GM18907 (cell line): Measurements from ENCODE around the gene HPDL.
A peak's percentile ranks its signal among the peaks of the same experiment; 100 is the strongest.
"Not testable (repeated sequence)": the region's sequence is repeated elsewhere in the genome, so short reads cannot be mapped to it uniquely, and the experiment has no call there.

Experiments used
- ATAC-seq: cut with Tn5 transposase; IDR thresholded peaks from one replicate; pipeline ENCODE4 v1.9.1; 2021; ENCODE audit warnings: mild to moderate bottlenecking, moderate library complexity; ENCODE audit not compliant: unreplicated experiment

HPDL gene

DNA sequence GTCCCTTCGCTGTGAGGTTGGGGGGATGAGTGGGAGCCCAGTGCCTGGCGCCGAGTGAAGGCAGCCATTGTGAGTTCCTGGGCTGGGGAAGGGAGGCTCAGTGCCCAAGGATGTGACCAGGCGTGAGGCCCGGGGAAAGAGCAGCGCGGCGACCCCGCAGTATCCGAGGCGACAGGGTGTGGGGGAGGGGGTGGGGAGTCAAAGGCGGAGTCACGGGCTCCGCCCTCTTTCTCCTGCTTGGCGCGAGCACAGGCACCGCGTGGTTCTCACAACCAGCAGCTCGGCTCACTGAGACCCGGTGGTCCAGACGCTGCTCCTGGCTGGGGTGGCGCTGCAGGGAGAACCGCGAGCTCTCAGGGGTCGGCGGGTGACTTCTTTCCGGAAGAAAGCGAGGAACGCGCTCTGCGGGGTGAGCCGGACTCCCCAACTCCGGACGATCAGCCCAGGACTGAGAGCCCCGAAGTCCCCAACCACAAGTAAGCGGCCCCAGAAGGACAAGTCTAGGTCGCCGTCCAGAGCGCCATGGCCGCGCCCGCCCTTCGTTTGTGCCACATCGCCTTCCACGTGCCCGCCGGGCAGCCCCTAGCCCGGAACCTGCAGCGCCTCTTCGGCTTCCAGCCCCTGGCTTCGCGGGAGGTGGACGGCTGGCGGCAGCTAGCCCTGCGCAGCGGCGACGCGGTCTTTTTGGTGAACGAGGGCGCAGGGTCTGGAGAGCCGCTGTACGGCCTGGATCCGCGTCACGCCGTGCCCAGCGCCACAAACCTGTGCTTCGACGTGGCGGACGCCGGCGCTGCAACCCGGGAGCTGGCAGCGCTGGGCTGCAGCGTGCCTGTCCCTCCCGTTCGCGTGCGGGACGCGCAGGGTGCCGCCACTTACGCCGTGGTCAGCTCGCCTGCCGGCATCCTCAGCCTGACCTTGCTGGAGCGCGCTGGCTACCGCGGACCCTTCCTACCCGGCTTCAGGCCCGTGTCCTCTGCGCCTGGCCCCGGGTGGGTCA lies at the start of gene HPDL:
TSS of gene HPDL (plus strand) at position 269 of the 997 bp plus-strand sequence. CDS start at position 523, 254 bp downstream.
- no peak for ATAC-seq

DNA sequence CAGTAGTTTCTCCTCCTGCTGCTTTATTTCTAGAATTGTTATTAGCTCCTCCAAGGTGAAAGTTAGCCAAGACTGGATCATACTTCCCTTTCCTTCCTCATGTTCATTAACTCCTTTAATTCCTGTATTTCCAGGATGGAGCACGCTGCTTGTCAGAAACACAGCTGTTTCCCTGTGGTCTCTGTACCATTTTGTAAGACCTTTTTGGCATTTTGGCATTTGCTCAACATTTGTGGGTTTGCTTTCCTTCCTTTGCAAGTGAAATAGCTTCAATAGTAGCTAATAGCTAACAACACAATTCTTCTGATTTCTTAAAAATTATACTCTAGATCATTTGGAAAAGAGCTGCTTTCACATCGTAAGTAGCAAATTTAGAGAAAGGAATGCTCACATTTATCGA lies 44.3 kb upstream of the HPDL start:
- ATAC-seq = no peak

DNA sequence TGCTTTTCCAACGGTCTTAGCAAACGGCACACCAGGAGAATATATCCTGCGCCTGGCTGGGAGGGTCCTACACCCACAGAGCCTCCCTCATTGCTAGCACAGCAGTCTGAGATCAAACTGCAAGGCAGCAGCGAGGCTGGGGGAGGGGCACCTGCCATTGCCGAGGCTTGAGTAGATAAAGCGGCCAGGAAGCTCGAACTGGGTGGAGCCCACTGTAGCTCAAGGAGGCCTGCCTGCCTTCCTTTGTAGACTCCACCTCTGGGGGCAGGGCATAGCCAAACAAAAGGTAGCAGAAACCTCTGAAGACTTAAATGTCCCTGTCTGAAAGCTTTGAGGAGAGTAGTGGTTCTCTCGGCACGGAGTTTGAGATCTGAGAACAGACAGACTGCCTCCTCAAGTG lies 41.8 kb upstream of the HPDL start:
- ATAC-seq = not testable (repeated sequence)

- ATAC-seq = not testable (repeated sequence)
Measured at GRCh38 chr1:45286521-45286920, 40.2 kb upstream of the HPDL start.

DNA sequence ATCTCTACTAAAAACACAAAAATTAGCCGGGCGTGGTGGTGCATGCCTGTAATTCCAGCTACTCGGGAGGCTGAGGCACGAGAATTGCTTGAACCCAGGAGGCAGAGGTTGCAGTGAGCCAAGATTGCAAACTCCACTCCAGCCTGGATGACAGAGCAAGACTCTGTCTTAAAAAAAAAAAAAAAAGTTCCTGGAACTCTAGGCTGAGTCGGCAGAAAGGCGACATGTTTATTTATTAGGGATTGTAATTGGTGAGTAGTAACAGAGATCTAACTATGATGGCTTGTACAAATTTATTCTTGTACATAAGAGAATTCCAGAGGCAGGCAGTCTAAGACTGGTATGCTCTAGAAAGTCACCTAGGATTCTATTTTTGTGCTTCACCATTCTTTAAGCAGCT lies 35.7 kb upstream of the HPDL start:
- ATAC-seq = not testable (repeated sequence)

DNA sequence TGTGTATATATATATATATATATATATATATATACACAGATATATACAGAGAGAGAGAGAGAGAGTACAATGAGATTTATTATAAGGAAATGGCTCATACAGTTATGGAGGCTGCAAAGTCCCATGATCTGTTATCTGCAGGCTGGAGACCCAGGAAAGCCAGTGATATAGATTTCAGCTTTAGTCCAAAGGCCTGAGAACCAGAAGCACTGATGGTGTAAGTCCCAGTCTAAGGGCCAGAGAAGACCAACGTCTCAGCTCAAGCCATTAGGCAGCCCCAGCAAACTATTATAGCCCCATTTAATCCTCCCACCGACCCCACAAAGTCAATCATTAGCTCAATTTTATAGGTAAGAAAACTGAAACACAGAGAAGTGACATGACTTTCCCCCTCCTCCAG lies 35.0 kb upstream of the HPDL start:
- ATAC-seq = no peak

DNA sequence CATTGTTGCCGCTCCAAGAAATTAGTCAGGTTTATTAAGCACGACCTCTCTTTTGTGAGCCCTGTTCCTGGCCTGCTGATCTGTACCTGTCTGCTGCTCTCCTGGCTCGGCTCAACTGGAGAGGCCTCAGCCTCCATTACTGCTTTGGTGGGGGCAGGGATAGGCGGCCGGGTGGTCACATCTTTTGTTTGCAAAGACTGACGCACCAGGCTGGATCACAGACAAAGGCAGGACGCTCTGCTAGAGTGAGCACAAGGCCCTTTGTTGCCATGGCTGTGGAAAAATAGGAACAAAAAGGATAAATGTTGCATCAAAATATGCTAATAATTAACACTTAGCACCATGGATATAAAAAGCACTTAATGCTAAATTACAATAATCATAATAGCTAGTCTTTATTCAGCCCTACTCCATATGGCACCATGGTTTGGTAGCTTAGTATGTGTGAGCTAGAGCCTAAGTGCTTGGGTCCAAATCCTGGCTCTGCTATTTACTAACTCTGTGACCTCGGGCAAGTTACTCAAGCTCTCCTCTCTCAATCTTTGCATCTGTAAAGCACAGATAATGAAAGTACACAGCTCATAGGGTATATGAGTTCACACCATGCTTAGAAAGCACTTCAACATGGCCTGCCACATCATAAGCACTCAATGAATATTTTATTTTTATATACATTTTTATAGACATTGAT lies 28.9 kb upstream of the HPDL start:
- ATAC-seq = no peak

GRCh38 chr1:45299296-45299695 lies 27.4 kb upstream of the HPDL start:
- no peak for ATAC-seq

GRCh38 chr1:45299981-45300668 lies 26.6 kb upstream of the HPDL start:
- no peak for ATAC-seq

GRCh38 chr1:45300669-45300997 lies 26.1 kb upstream of the HPDL start:
- no peak for ATAC-seq

GRCh38 chr1:45302505-45303150 lies 24.1 kb upstream of the HPDL start:
- no peak for ATAC-seq

- ATAC-seq = peak; percentile 76
Measured at GRCh38 chr1:45303520-45304310, 23.0 kb upstream of the HPDL start.

DNA sequence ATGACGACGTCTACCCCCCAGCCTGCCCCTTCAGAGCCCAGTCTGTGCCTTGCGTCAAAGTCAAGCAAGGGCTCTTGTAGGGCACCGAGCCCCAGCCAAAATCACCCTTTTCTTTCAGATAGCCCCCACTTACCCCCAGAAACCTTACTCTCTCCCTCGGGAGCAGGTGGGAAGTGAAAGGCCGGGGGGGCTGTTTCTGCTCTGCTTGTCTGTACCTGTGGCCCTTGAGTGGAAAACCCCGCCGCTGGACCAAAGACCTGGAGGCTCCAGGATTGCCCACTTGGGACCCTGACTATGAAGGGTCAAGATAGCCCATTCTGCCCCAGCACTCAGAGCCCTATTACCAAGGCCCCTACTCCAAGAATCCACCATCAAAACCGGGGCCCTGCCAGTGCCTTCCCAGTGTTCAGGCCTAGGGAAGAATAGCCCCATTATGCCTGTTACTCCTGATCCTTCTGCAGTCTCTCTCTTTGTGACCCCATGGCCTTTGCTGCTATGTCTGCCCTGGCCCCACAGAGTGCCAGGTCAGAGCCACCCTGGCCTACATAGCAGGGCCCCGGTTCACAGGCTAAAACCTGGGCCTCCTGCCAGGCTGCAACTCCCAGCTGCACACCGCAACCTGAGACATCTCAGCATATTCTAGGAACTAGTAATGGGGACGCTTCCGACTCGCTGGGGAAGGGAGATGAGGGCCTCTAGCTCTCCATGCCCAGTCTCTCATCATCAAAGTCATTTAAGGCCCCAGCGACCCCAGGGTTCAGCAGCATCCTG lies 22.2 kb upstream of the HPDL start:
- peak; percentile 12 for ATAC-seq

DNA sequence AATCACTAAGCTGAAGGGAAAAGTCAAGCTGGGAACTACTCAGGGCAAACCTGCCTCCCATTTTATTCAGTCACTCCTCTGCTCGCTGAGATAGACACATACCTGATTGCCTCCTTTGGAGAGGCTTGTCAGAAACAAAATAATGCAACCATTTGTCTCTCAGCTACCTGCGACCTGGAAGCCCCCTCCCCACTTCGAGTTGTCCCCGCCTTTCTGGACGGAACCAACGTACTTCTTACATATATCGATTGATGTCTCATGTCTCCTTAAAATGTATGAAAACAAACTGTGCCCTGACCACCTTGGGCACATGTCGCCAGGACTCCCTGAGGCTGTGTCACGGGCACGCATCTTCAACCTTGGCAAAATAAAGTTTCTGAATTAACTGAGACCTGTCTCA lies 21.5 kb upstream of the HPDL start:
- ATAC-seq = no peak

GRCh38 chr1:45306319-45306718 lies 20.4 kb upstream of the HPDL start:
- ATAC-seq = no peak

- ATAC-seq = no peak
Measured at GRCh38 chr1:45306905-45307304, 19.8 kb upstream of the HPDL start.

DNA sequence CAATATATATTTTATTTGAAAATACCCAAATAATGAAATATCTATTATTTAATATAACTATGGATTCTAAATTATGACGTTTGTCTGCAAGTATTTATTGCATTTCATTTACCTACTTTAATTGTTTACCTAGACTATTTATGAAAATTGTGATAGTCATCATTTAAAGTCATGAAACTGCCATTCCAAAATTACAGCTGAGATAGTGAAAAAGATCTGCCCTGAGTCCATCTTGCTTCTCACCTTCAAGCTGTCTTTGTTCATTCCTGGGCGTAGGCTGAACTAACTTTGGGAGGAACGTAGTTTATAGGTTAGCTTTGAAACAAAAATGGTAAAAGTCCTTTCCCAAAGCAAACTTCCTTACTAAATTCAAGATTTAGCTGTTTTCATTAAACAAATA lies 12.4 kb upstream of the HPDL start:
- no peak for ATAC-seq

GRCh38 chr1:45317166-45317565 lies 9.5 kb upstream of the HPDL start:
- ATAC-seq = no peak

DNA sequence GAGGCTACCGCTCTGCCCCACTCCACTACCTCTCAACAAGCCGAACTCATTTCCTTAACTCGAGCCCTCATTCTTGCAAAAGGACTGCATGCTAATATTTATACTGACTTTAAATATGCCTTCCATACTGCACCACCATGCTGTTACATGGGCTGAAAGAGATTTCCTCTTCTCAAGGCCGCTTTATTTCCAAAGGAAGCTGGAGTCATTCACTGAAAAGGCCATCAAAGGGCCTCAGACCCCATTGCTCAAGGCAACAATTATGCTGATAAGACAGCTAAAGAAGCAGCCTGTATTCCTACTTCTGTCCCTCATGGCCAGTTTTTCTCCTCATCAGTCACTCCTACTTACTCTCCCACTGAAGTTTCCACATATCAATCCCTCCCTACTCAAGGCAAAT lies 6.9 kb upstream of the HPDL start:
- ATAC-seq = no peak

DNA sequence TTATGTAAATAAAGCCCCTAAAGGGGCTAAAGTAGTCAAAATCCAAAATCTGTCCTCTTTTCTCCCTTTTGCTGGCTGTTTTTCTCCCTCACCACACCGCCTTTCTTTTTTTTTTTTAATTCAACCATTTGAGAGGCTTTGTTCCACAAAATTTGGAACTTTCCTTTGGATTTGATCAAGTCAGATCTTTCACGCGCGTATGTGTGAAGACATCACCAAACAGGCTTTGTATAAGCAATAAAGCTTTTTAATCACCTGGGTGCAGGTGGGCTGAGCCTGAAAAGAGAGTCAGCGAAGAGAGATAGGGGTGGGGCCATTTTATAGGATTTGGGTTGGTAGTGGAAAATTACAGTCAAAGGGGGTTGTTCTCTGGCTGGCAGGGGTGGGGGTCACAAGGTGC lies 5.3 kb upstream of the HPDL start:
- ATAC-seq = no peak
